CD14-positive monocyte (primary cell): ENCODE data around the gene TNNI2. TPM values are rescaled to one million over a fixed set of nuclear protein-coding genes. Genes with fewer than 3 reads are reported as not detected.
A peak's percentile ranks its signal among the peaks of the same experiment; 100 is the strongest.

ENCODE experiments used
- DNase-seq, 3 donors: peaks; one replicate each; pipeline ENCODE4 v3.0.0-alpha.2; 2011 to 2022
- H2AFZ ChIP-seq: 2 replicates; pipeline ENCODE4 v1.6.0; 2012; ENCODE audit warnings: mild to moderate bottlenecking, low read depth, low read length, inconsistent platforms; ENCODE audit not compliant: insufficient read depth, poor library complexity, severe bottlenecking
- H3K27ac ChIP-seq, 2 donors: 1 replicate in 1 of 2; 2 replicates in 1 of 2; pipeline ENCODE4 v1.5.1; 2012 to 2013; ENCODE audit warnings: low read length in 2 of 2, control low read depth in 1 of 2, inconsistent platforms in 1 of 2, low read depth in 1 of 2, mild to moderate bottlenecking in 1 of 2
- H3K27me3 ChIP-seq, 2 donors: one replicate each; pipeline versions ENCODE4 v1.6.0 to v1.6.1; 2011 to 2013; ENCODE audit warnings: low read length in 2 of 2; ENCODE audit not compliant: control insufficient read depth in 2 of 2, insufficient read depth in 2 of 2
- H3K36me3 ChIP-seq, 2 donors: replicated peaks in 1 of 2; 1 replicate in 1 of 2; 2 replicates in 1 of 2; pipeline versions ENCODE4 v1.5.1 to v1.6.1; 2012 to 2013; ENCODE audit warnings: low read length in 2 of 2, control low read depth in 1 of 2, inconsistent platforms in 1 of 2, mild to moderate bottlenecking in 1 of 2; ENCODE audit not compliant: insufficient read depth in 2 of 2, control insufficient read depth in 1 of 2
- H3K4me1 ChIP-seq, 2 donors: 1 replicate in 1 of 2; 2 replicates in 1 of 2; pipeline versions ENCODE4 v1.5.1 to v1.6.1; 2012 to 2013; ENCODE audit warnings: low read length in 2 of 2, control low read depth in 1 of 2, inconsistent platforms in 1 of 2, mild to moderate bottlenecking in 1 of 2, moderate library complexity in 1 of 2; ENCODE audit not compliant: insufficient read depth in 2 of 2, control insufficient read depth in 1 of 2
- H3K4me2 ChIP-seq: replicated peaks from 2 replicates; pipeline ENCODE3; 2012; ENCODE audit warnings: low read length, moderate library complexity, mild to moderate bottlenecking; ENCODE audit not compliant: poor library complexity, severe bottlenecking; ENCODE audit errors: extremely low read depth
- H3K4me3 ChIP-seq, 3 experiments: fragments of 200-600 bp in 1 of 3; sonication (generic) in 1 of 3; replicated peaks in 1 of 3; 1 replicate in 2 of 3; 2 replicates in 1 of 3; pipeline ENCODE4 v1.5.1; 2011 to 2013; ENCODE audit warnings: low read length in 3 of 3, mild to moderate bottlenecking in 3 of 3, control low read depth in 2 of 3, low read depth in 2 of 3, inconsistent platforms in 1 of 3, moderate library complexity in 1 of 3
- H3K79me2 ChIP-seq: 2 replicates; pipeline ENCODE4 v1.6.0; 2012; ENCODE audit warnings: mild to moderate bottlenecking, control low read depth, inconsistent platforms, low read length, moderate library complexity; ENCODE audit not compliant: insufficient read depth
- H3K9ac ChIP-seq: 2 replicates; pipeline ENCODE4 v1.6.0; 2017; ENCODE audit warnings: low read length, mild to moderate bottlenecking; ENCODE audit not compliant: insufficient read depth, poor library complexity, severe bottlenecking
- H3K9me3 ChIP-seq, 2 donors: replicated peaks in 1 of 2; 1 replicate in 1 of 2; 2 replicates in 1 of 2; pipeline versions ENCODE4 v1.5.1 to v1.6.1; 2012 to 2013; ENCODE audit warnings: low read length in 2 of 2, control low read depth in 1 of 2; ENCODE audit not compliant: control insufficient read depth in 1 of 2, insufficient read depth in 1 of 2
- H4K20me1 ChIP-seq: 2 replicates; pipeline ENCODE4 v1.6.0; 2012; ENCODE audit warnings: mild to moderate bottlenecking, low read length, control low read depth, moderate library complexity; ENCODE audit not compliant: insufficient read depth
- H3K27ac Mint-ChIP-seq, 7 donors: one replicate each; pipeline ENCODE4 v1.8.0; 2020; ENCODE audit warnings: mild to moderate bottlenecking in 7 of 7, mixed read lengths in 7 of 7, moderate library complexity in 6 of 7, inconsistent platforms in 2 of 7
- H3K27me3 Mint-ChIP-seq, 3 donors: one replicate each; pipeline ENCODE4 v1.8.0; 2021 to 2022; ENCODE audit warnings: low read depth in 3 of 3, mild to moderate bottlenecking in 3 of 3, mixed read lengths in 3 of 3, moderate library complexity in 3 of 3, inconsistent platforms in 1 of 3
- H3K36me3 Mint-ChIP-seq, 2 donors: one replicate each; pipeline ENCODE4 v1.8.0; 2020; ENCODE audit warnings: mixed read lengths in 2 of 2, inconsistent platforms in 1 of 2, mild to moderate bottlenecking in 1 of 2
- H3K4me1 Mint-ChIP-seq: one replicate; pipeline ENCODE4 v1.8.0; 2020; ENCODE audit warnings: mild to moderate bottlenecking, mixed read lengths
- H3K4me3 Mint-ChIP-seq, 2 donors: one replicate each; pipeline ENCODE4 v1.8.0; 2020; ENCODE audit warnings: mild to moderate bottlenecking in 2 of 2, mixed read lengths in 2 of 2, moderate library complexity in 1 of 2
- H3K9me3 Mint-ChIP-seq, 7 donors: one replicate each; pipeline ENCODE4 v1.8.0; 2020 to 2022; ENCODE audit warnings: mixed read lengths in 7 of 7, mild to moderate bottlenecking in 6 of 7, moderate library complexity in 6 of 7, inconsistent platforms in 2 of 7
- WGBS: methylation state at CpG from one replicate; pipeline ENCODE4 v1.1.5; 2013; ENCODE audit warnings: missing lambda C conversion rate; ENCODE audit not compliant: insufficient coverage; 5-methylcytosine and 5-hydroxymethylcytosine counted together
- intact Hi-C, 2 donors: fragments of 100-400 bp; cut with micrococcal nuclease; formaldehyde crosslinking; loops; one replicate each; pipeline versions ENCODE4 v1.15.0 to v1.15.1; 2023
- polyA plus RNA-seq, 3 donors: library from polyadenylated mRNA; depleted of rRNA in 1 of 3; unstranded in 2 of 3; stranded (reverse) in 1 of 3; fragments of 300-500 nt in 2 of 3; fragments of >200 nt in 1 of 3; fragmentation: Illumina TruSeq in 2 of 3; gene quantifications; 1 replicate in 2 of 3; 2 replicates in 1 of 3; pipeline ENCODE4 v1.2.3, GENCODE V29; 2012 to 2021
- TF ChIP-seq, protein P1 (sequence below): fragments of 200-600 bp; IDR thresholded peaks from one replicate; pipeline ENCODE4 v1.8.0; 2022; ENCODE audit warnings: antibody characterized with exemption, mild to moderate bottlenecking

The TNNI2 gene
- polyA plus RNA-seq, 3 donors: 11.4 to 45.8 (median 11.7) TPM

DNA sequence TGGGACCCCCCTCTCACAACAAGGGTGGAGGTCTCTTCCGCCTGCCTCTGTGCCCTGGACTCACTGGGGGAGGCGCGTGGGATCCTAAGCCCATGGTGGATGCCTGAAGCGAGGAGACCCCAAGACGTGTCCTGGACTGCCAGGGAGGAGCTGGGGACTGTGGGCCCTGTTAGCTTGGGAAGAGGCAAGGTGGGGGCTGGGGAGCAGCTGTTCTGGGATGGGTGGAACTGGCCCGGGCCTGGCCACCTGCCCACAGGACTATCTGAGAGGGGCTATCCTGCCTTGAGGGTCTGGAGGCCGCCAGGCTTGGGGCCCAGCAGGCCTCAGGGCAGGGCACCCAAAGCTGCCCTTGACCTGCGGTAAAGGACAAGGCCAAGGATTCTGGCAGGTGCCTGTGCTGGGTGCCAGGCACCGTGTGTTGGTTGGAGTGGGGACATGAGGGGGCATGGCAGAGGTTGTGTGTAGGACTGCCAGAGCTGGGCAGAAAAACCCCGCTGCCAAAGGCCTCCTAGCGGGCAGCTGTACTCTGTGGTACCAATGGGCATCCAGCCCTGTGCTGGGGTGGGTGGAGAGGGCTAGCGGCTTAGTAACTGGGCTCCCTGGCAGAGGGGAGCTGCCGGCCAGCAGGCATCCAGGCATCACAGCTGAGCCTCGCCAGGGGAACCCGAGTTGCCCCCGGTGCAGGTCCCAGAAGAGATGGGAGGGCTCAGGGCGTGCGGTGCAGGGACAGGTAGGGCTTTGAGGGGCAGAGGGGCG is 14.8 kb downstream of the TNNI2 start:
- Histone ChIP-seq H3K4me2 (peak overlapping the region; percentile 97), H3K9ac (peak overlapping the region; percentile 97), H3K27me3 (no peaks in the 10 kb centered on the region), H3K4me3 (peak overlapping the region; percentile 61 to 88 (median 82)), H2AFZ (no peak overlapping the region), H3K79me2 (peaks cover 74% of the 10 kb centered on the region), H3K36me3 (peaks cover 22 to 38% of the 10 kb centered on the region in 2 donors), H3K9me3 (no peaks in the 10 kb centered on the region), H3K4me1 (peaks cover 92 to 97% of the 10 kb centered on the region in 2 donors), H3K27ac (peak overlapping the region; percentile 100), H4K20me1 (peaks cover 48% of the 10 kb centered on the region)
- H3K9me3 Mint-ChIP-seq: no peaks in the 10 kb centered on the region
- peak overlapping the region; percentile 96 to 100 (median 100) for H3K27ac Mint-ChIP-seq
- peaks cover 84% of the 10 kb centered on the region for H3K4me1 Mint-ChIP-seq
- H3K27me3 Mint-ChIP-seq: peaks cover 0 to 7% (median 0%) of the 10 kb centered on the region in 3 donors
- no peak for DNase-seq
- TF ChIP-seq, protein P1, sequence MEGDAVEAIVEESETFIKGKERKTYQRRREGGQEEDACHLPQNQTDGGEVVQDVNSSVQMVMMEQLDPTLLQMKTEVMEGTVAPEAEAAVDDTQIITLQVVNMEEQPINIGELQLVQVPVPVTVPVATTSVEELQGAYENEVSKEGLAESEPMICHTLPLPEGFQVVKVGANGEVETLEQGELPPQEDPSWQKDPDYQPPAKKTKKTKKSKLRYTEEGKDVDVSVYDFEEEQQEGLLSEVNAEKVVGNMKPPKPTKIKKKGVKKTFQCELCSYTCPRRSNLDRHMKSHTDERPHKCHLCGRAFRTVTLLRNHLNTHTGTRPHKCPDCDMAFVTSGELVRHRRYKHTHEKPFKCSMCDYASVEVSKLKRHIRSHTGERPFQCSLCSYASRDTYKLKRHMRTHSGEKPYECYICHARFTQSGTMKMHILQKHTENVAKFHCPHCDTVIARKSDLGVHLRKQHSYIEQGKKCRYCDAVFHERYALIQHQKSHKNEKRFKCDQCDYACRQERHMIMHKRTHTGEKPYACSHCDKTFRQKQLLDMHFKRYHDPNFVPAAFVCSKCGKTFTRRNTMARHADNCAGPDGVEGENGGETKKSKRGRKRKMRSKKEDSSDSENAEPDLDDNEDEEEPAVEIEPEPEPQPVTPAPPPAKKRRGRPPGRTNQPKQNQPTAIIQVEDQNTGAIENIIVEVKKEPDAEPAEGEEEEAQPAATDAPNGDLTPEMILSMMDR: no peak
- peak overlapping the region; percentile 98 to 100 for H3K4me3 Mint-ChIP-seq
- WGBS: 54% methylated on average over 19 of the region's 19 CpGs
- intact Hi-C loops: loop anchor here (1.0 to 5.0 kb wide), 4 partner anchors 9 to 91 kb away; partner anchors contain the start of gene CTSD (in 1 of the 2)
- peaks cover 20 to 26% of the 10 kb centered on the region in 2 donors for H3K36me3 Mint-ChIP-seq

DNA sequence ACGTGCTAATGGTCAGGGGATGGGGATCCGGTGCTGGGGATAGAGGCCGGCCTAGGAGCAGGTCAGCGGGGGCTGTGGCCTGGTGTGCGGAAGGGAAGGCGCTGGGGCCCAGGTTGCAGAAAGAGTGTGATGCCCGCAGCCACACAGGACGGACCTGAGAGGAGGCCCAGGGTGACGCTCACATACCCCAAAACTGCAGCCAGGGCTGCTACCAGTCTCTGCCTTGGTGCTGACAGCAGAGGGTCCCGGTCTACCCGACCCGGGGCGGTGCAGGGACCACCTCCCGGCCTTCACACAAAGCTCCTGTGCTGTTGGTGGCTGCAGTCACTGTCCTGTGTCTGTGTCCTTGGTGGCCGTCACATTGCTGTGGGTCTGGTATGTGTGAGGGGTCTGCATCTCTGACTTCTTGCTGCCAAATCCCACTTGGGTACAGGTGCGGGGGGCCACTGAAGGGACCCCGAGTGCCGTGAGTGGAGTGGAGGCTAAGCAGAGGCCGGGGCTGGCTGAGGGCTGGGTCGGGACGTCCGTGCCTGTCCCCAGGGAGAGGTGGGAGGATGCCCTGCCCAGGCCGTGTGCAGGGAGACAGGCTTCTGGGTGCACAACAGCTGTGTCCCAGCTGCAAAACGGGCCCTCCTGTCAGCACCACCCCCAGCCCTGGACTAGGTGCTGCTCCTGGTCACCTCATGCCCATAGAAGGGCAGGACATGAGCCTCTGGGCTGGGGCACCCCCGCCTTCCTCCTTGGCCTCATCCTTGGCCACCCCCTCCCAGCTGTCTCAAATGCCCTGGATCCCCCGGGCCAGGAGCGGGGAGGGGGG is 15.6 kb downstream of the TNNI2 start:
- 87% methylated on average over 24 of the region's 27 CpGs for WGBS
- peaks cover 56% of the 10 kb centered on the region for H4K20me1 ChIP-seq

More for the DNA sequence above, 15.6 kb downstream of the TNNI2 start:
- Mint-ChIP-seq H3K4me3 (peak overlapping the region; percentile 98 to 100), H3K4me1 (peaks cover 81% of the 10 kb centered on the region), H3K27ac (peak overlapping the region; percentile 96 to 100 (median 100)), H3K27me3 (peaks cover 0 to 7% (median 0%) of the 10 kb centered on the region in 3 donors), H3K9me3 (no peaks in the 10 kb centered on the region), H3K36me3 (peaks cover 23 to 24% of the 10 kb centered on the region in 2 donors)
- Histone ChIP-seq H3K9me3 (no peaks in the 10 kb centered on the region), H3K27me3 (no peaks in the 10 kb centered on the region), H3K4me3 (peak overlapping the region; percentile 61 to 88 (median 82)), H3K9ac (peak overlapping the region; percentile 97), H3K4me1 (peaks cover 92 to 96% of the 10 kb centered on the region in 2 donors), H3K27ac (peak overlapping the region; percentile 100), H2AFZ (no peak overlapping the region), H3K36me3 (peaks cover 25 to 46% of the 10 kb centered on the region in 2 donors), H3K79me2 (peaks cover 82% of the 10 kb centered on the region), H3K4me2 (peak overlapping the region; percentile 97)
- intact Hi-C loops: loop anchor here in 1 of 2 donors (5.0 kb wide), 2 partner anchors 72 to 92 kb away; partner anchors contain the start of gene CTSD
- no peak for DNase-seq
- TF ChIP-seq, protein P1: no peak
